ENCODE data around the gene POC5.

The POC5 gene

DNA sequence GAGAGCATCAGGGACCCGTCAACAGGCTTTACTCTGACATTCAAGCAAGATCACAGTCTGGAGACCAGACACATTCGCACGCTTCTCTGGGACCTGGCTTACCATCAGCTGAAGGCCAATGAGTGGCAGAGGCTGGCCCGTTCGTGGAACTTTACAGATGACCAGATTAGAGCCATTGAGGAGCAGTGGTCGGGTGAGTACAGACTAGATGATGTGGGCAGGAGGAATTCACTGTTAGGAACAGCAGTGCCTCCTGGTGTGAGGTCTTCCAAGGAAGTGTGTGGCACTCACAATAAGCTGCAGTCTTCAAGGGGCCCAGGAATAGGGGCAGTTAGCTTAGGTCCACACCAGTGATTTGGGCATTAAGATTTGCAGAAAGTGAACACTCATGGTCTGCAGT lies 50.4 kb downstream of the POC5 start:
- Histone ChIP-seq H2BK15ac (ENCODE audit: low read depth, poor library complexity, severe bottlenecking) (no peak overlapping the region), H3K18ac (ENCODE audit: low read depth in 1 of 2, low read length in 2 of 2) (no peak overlapping the region), H2AFZ (ENCODE audit: low read depth, low read length) (no peak overlapping the region), H2BK12ac (ENCODE audit: low read length in 2 of 2) (no peak overlapping the region), H3K9me3 (ENCODE audit: control insufficient read depth, low read length) (no peaks in the 10 kb centered on the region), H3K36me3 (ENCODE audit: control insufficient read depth in 1 of 2, insufficient read depth in 2 of 2, low read depth in 1 of 2, low read length in 2 of 2) (no peaks in the 10 kb centered on the region), H3K4me2 (ENCODE audit: low read length, poor library complexity, severe bottlenecking) (no peak overlapping the region), H2BK120ac (ENCODE audit: low read depth, low read length) (no peak overlapping the region), H2BK5ac (ENCODE audit: low read depth, low read length, poor library complexity, severe bottlenecking) (no peak overlapping the region), H4K8ac (ENCODE audit: low read length) (no peak overlapping the region), H3K23ac (ENCODE audit: low read length in 2 of 2) (no peak overlapping the region), H3K14ac (ENCODE audit: low read length in 2 of 2) (no peak overlapping the region), H3K79me1 (replicated peaks; ENCODE audit: low read length, poor library complexity, severe bottlenecking) (no peaks in the 10 kb centered on the region), H3K4me3 (ENCODE audit: insufficient read depth in 1 of 2, low read depth in 1 of 2, low read length in 2 of 2) (no peak overlapping the region), H3K27me3 (ENCODE audit: control insufficient read depth in 1 of 2, insufficient read depth in 1 of 2, low read length in 2 of 2) (no peaks in the 10 kb centered on the region), H3K4me1 (ENCODE audit: control insufficient read depth, insufficient read depth, low read depth, low read length) (peaks cover 12% of the 10 kb centered on the region), H3K9ac (ENCODE audit: low read length) (no peak overlapping the region), H2AK5ac (ENCODE audit: low read length, severe bottlenecking) (no peak overlapping the region), H4K91ac (ENCODE audit: low read length) (no peak overlapping the region), H3K27ac (ENCODE audit: low read length, poor library complexity, severe bottlenecking) (no peak overlapping the region), H3K4ac (ENCODE audit: low read depth in 1 of 2, low read length in 2 of 2) (no peak overlapping the region)
- WGBS: 87% methylated on average over 6 of the region's 6 CpGs
- no peak for DNase-seq

- no peak overlapping the region for H3K23ac ChIP-seq (ENCODE audit: low read length in 2 of 2)
- H2AFZ ChIP-seq (ENCODE audit: low read depth, low read length): no peak overlapping the region
- peaks cover 12% of the 10 kb centered on the region for H3K4me1 ChIP-seq (ENCODE audit: control insufficient read depth, insufficient read depth, low read depth, low read length)
- H2BK120ac ChIP-seq (ENCODE audit: low read depth, low read length): no peak overlapping the region
- 100% methylated on average over 1 of the region's 2 CpGs for WGBS
- no peak overlapping the region for H2BK12ac ChIP-seq (ENCODE audit: low read length in 2 of 2)
- no peak overlapping the region for H2AK5ac ChIP-seq (ENCODE audit: low read length, severe bottlenecking)
- no peak overlapping the region for H3K4me2 ChIP-seq (ENCODE audit: low read length, poor library complexity, severe bottlenecking)
- no peak overlapping the region for H2BK15ac ChIP-seq (ENCODE audit: low read depth, poor library complexity, severe bottlenecking)
- no peak for DNase-seq
- no peaks in the 10 kb centered on the region for H3K79me1 ChIP-seq (replicated peaks; ENCODE audit: low read length, poor library complexity, severe bottlenecking)
- H3K27ac ChIP-seq (ENCODE audit: low read length, poor library complexity, severe bottlenecking): no peak overlapping the region
- H3K9me3 ChIP-seq (ENCODE audit: control insufficient read depth, low read length): no peaks in the 10 kb centered on the region
- H4K91ac ChIP-seq (ENCODE audit: low read length): no peak overlapping the region
- no peak overlapping the region for H3K18ac ChIP-seq (ENCODE audit: low read depth in 1 of 2, low read length in 2 of 2)
- H3K14ac ChIP-seq (ENCODE audit: low read length in 2 of 2): no peak overlapping the region
- H4K8ac ChIP-seq (ENCODE audit: low read length): no peak overlapping the region
- no peak overlapping the region for H3K9ac ChIP-seq (ENCODE audit: low read length)
- H2BK5ac ChIP-seq (ENCODE audit: low read depth, low read length, poor library complexity, severe bottlenecking): no peak overlapping the region
- H3K36me3 ChIP-seq (ENCODE audit: control insufficient read depth in 1 of 2, insufficient read depth in 2 of 2, low read depth in 1 of 2, low read length in 2 of 2): no peaks in the 10 kb centered on the region
- no peaks in the 10 kb centered on the region for H3K27me3 ChIP-seq (ENCODE audit: control insufficient read depth in 1 of 2, insufficient read depth in 1 of 2, low read length in 2 of 2)
- H3K4me3 ChIP-seq (ENCODE audit: insufficient read depth in 1 of 2, low read depth in 1 of 2, low read length in 2 of 2): no peak overlapping the region
- no peak overlapping the region for H3K4ac ChIP-seq (ENCODE audit: low read depth in 1 of 2, low read length in 2 of 2)
These were observed 52.3 kb downstream of the POC5 start for GRCh38 chr5:75664979-75665378.

DNA sequence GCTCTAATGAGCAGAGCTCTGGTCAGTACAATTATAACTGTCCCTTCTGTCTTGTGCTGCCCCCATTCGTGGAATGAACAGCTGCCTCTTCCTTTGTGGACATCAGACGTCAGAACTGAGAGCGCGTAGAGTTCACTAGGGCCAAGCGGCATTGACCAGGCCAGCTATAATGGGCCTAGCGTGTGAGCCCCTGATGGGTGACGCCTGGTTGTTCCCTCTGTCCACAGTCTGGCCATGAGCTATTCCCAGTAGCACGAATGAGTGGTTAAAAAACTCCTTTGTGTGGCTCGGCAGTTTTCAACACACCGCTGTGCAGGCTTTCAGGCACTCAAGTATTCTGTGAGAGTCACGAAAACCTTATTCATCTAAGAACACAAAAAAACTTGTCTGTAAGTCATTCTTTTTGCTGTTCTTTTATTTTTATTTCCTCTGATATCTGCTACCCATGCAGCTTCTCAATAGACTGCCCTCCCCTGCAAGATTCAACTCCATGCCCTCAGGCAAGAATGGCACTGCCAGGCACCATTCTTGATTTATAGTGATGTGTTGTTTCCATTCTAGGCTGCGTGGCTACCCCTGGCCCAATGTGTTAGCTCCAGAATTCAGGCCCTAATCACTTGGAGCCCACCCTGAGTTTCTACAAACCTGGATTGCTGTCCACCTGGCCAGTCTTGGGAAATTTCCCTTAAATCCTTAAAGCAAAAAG lies 53.5 kb downstream of the POC5 start:
- H2AK5ac ChIP-seq (ENCODE audit: low read length, severe bottlenecking): no peak overlapping the region
- no peak overlapping the region for H2BK120ac ChIP-seq (ENCODE audit: low read depth, low read length)
- H4K91ac ChIP-seq (ENCODE audit: low read length): no peak overlapping the region
- H3K23ac ChIP-seq (ENCODE audit: low read length in 2 of 2): no peak overlapping the region
- H3K36me3 ChIP-seq (ENCODE audit: control insufficient read depth in 1 of 2, insufficient read depth in 2 of 2, low read depth in 1 of 2, low read length in 2 of 2): no peaks in the 10 kb centered on the region
- H3K9me3 ChIP-seq (ENCODE audit: control insufficient read depth, low read length): no peaks in the 10 kb centered on the region
- no peak overlapping the region for H3K18ac ChIP-seq (ENCODE audit: low read depth in 1 of 2, low read length in 2 of 2)
- no peak for DNase-seq
- no peak overlapping the region for H3K9ac ChIP-seq (ENCODE audit: low read length)
- no peak overlapping the region for H2BK15ac ChIP-seq (ENCODE audit: low read depth, poor library complexity, severe bottlenecking)
- no peak overlapping the region for H3K4ac ChIP-seq (ENCODE audit: low read depth in 1 of 2, low read length in 2 of 2)
- no peak overlapping the region for H2BK12ac ChIP-seq (ENCODE audit: low read length in 2 of 2)
- H3K14ac ChIP-seq (ENCODE audit: low read length in 2 of 2): no peak overlapping the region
- H4K8ac ChIP-seq (ENCODE audit: low read length): no peak overlapping the region
- no peak overlapping the region for H2AFZ ChIP-seq (ENCODE audit: low read depth, low read length)
- no peak overlapping the region for H2BK5ac ChIP-seq (ENCODE audit: low read depth, low read length, poor library complexity, severe bottlenecking)
- no peak overlapping the region for H3K27ac ChIP-seq (ENCODE audit: low read length, poor library complexity, severe bottlenecking)
- 89% methylated on average over 12 of the region's 12 CpGs for WGBS
- peaks cover 5% of the 10 kb centered on the region for H3K4me1 ChIP-seq (ENCODE audit: control insufficient read depth, insufficient read depth, low read depth, low read length)
- no peaks in the 10 kb centered on the region for H3K79me1 ChIP-seq (replicated peaks; ENCODE audit: low read length, poor library complexity, severe bottlenecking)
- no peak overlapping the region for H3K4me3 ChIP-seq (ENCODE audit: insufficient read depth in 1 of 2, low read depth in 1 of 2, low read length in 2 of 2)
- no peak overlapping the region for H3K4me2 ChIP-seq (ENCODE audit: low read length, poor library complexity, severe bottlenecking)
- no peaks in the 10 kb centered on the region for H3K27me3 ChIP-seq (ENCODE audit: control insufficient read depth in 1 of 2, insufficient read depth in 1 of 2, low read length in 2 of 2)

DNA sequence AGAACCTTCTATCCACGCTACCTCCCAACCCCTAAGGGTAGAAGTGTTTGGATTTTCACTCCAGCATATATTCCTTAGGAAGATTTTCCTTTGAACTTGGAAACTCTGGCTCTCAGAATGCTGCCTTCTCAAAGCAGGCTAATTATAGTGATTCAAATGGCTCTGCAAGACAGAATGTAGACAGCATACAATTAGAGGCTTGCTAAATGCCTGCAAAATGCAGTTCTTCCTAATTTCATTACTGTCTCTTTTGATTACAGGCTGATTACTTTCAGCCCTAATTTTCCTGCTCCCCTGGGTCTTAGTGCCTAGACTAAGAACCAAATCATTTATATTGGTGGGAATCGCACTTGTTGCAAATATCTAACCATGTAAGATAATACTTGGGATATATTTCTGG lies 55.2 kb downstream of the POC5 start:
- H3K14ac ChIP-seq (ENCODE audit: low read length in 2 of 2): no peak overlapping the region
- H3K27ac ChIP-seq (ENCODE audit: low read length, poor library complexity, severe bottlenecking): no peak overlapping the region
- no peak overlapping the region for H2AK5ac ChIP-seq (ENCODE audit: low read length, severe bottlenecking)
- no peaks in the 10 kb centered on the region for H3K4me1 ChIP-seq (ENCODE audit: control insufficient read depth, insufficient read depth, low read depth, low read length)
- no peak for DNase-seq
- H3K23ac ChIP-seq (ENCODE audit: low read length in 2 of 2): no peak overlapping the region
- H2AFZ ChIP-seq (ENCODE audit: low read depth, low read length): no peak overlapping the region
- H3K36me3 ChIP-seq (ENCODE audit: control insufficient read depth in 1 of 2, insufficient read depth in 2 of 2, low read depth in 1 of 2, low read length in 2 of 2): no peaks in the 10 kb centered on the region
- no peak overlapping the region for H3K18ac ChIP-seq (ENCODE audit: low read depth in 1 of 2, low read length in 2 of 2)
- H3K27me3 ChIP-seq (ENCODE audit: control insufficient read depth in 1 of 2, insufficient read depth in 1 of 2, low read length in 2 of 2): no peaks in the 10 kb centered on the region
- no peak overlapping the region for H3K4me3 ChIP-seq (ENCODE audit: insufficient read depth in 1 of 2, low read depth in 1 of 2, low read length in 2 of 2)
- no peaks in the 10 kb centered on the region for H3K79me1 ChIP-seq (replicated peaks; ENCODE audit: low read length, poor library complexity, severe bottlenecking)
- H3K4me2 ChIP-seq (ENCODE audit: low read length, poor library complexity, severe bottlenecking): no peak overlapping the region
- no peak overlapping the region for H3K4ac ChIP-seq (ENCODE audit: low read depth in 1 of 2, low read length in 2 of 2)
- H4K91ac ChIP-seq (ENCODE audit: low read length): no peak overlapping the region
- no peak overlapping the region for H4K8ac ChIP-seq (ENCODE audit: low read length)
- no peaks in the 10 kb centered on the region for H3K9me3 ChIP-seq (ENCODE audit: control insufficient read depth, low read length)
- H3K9ac ChIP-seq (ENCODE audit: low read length): no peak overlapping the region
- WGBS: 100% methylated on average over 1 of the region's 2 CpGs
- no peak overlapping the region for H2BK120ac ChIP-seq (ENCODE audit: low read depth, low read length)
- H2BK15ac ChIP-seq (ENCODE audit: low read depth, poor library complexity, severe bottlenecking): no peak overlapping the region
- no peak overlapping the region for H2BK12ac ChIP-seq (ENCODE audit: low read length in 2 of 2)
- H2BK5ac ChIP-seq (ENCODE audit: low read depth, low read length, poor library complexity, severe bottlenecking): no peak overlapping the region

Measured in mesenchymal stem cell (in vitro differentiated cells and primary cell).